ENCODE data around the gene GABRE.

The GABRE gene

GRCh38 chrX:151974336-151975227 is at the start of gene GABRE:
TSS of gene GABRE (minus strand) at chrX:151974676. CDS start at chrX:151974625, 51 bp downstream.
- no peak for DNase-seq

- no peak for DNase-seq
These were observed 46.4 kb upstream of the GABRE start for GRCh38 chrX:152020888-152021287.

- no peak for DNase-seq
These were observed 25.3 kb upstream of the GABRE start for GRCh38 chrX:151999813-152000212.

GRCh38 chrX:151997539-151997938 is 23.1 kb upstream of the GABRE start:
- DNase-seq: no peak

- DNase-seq: no peak
These were observed 21.9 kb upstream of the GABRE start for GRCh38 chrX:151996347-151996746.

- no peak for DNase-seq
These were observed 20.0 kb upstream of the GABRE start for GRCh38 chrX:151994476-151994875.

GRCh38 chrX:151988706-151989299 is 14.3 kb upstream of the GABRE start:
- no peak for DNase-seq

- no peak for DNase-seq
These were observed 12.6 kb upstream of the GABRE start for GRCh38 chrX:151987108-151987507.

- DNase-seq: no peak
These were observed 11.5 kb upstream of the GABRE start for GRCh38 chrX:151985955-151986354.

GRCh38 chrX:151985531-151985930 is 11.1 kb upstream of the GABRE start:
- DNase-seq: no peak

- no peak for DNase-seq
These were observed 10.4 kb upstream of the GABRE start for GRCh38 chrX:151984902-151985301.

GRCh38 chrX:151984328-151984727 is 9.9 kb upstream of the GABRE start:
- no peak for DNase-seq

GRCh38 chrX:151983186-151983585 is 8.7 kb upstream of the GABRE start:
- DNase-seq: no peak

GRCh38 chrX:151982222-151982621 is 7.7 kb upstream of the GABRE start:
- DNase-seq: no peak

- no peak for DNase-seq
These were observed 6.7 kb upstream of the GABRE start for GRCh38 chrX:151981129-151981528.

GRCh38 chrX:151977923-151978322 is 3.4 kb upstream of the GABRE start:
- no peak for DNase-seq

- no peak for DNase-seq
These were observed 2.5 kb upstream of the GABRE start for GRCh38 chrX:151977009-151977408.

- DNase-seq: no peak
These were observed 1.3 kb upstream of the GABRE start for GRCh38 chrX:151975736-151976275.

- no peak for DNase-seq
These were observed 735 bp upstream of the GABRE start for GRCh38 chrX:151975228-151975593.

- no peak for DNase-seq
These were observed 583 bp downstream of the GABRE start for GRCh38 chrX:151973851-151974335.

GRCh38 chrX:151973060-151973661 is 1.3 kb downstream of the GABRE start:
- DNase-seq: no peak

- no peak for DNase-seq
These were observed 3.8 kb downstream of the GABRE start for GRCh38 chrX:151970661-151971060.

GRCh38 chrX:151970027-151970426 is 4.4 kb downstream of the GABRE start:
- DNase-seq: no peak

- no peak for DNase-seq
These were observed 8.2 kb downstream of the GABRE start for GRCh38 chrX:151966236-151966635.

All from NCI-H1048 (cell line).